ENCODE results near the gene RPL14. TPM values are rescaled to one million over a fixed set of nuclear protein-coding genes. Genes with fewer than 3 reads are reported as not detected.

The RPL14 gene
- polyA plus RNA-seq, 1 of the 3 experiments (the other 2 are of a cell fraction) = 416 TPM

- ChIA-PET CTCF (interaction anchor here (1.9 kb wide), 1 partner anchor 12 kb away, joined by 6 read pairs; the partner anchor contains the start of gene ZNF620), POLR2A (no interaction called here)
- H3K27me3 ChIP-seq (ENCODE audit: insufficient read depth) = no peaks in the 10 kb centered on the region
- no peak overlapping the region for H2AFZ ChIP-seq (ENCODE audit: low read depth)
- DNase-seq = no peak
- WGBS (ENCODE audit: low lambda C conversion rate) = 86% methylated on average over 1 of the region's 1 CpG
- no peak for TF ChIP-seq EZH2phosphoT487 (IDR thresholded peaks at IDR 0.05; ENCODE audit: borderline replicate concordance, low read depth)
- no peak for TF ChIP-seq YY1 (IDR thresholded peaks at IDR 0.05; ENCODE audit: low read depth)
- no peak for TF ChIP-seq JUND (IDR thresholded peaks at IDR 0.05)
- no peak for TF ChIP-seq RCOR1 (IDR thresholded peaks at IDR 0.05; ENCODE audit: low read length)
- no peak for TF ChIP-seq FOXJ3 (CRISPR knock-in tag; IDR thresholded peaks at IDR 0.05)
- TF ChIP-seq SIN3A (IDR thresholded peaks at IDR 0.05; ENCODE audit: borderline replicate concordance, low read depth, low read length) = no peak
- no peak for TF ChIP-seq RFX5 (IDR thresholded peaks at IDR 0.05; ENCODE audit: low read length)
- TF ChIP-seq TAF1 (IDR thresholded peaks at IDR 0.05; ENCODE audit: borderline replicate concordance, low read depth, low read length) = no peak
- no peak for TF ChIP-seq POLR2AphosphoS5 (IDR thresholded peaks at IDR 0.05; ENCODE audit: low read depth, low read length)
- no peak for TF ChIP-seq RXRA (IDR thresholded peaks at IDR 0.05; ENCODE audit: borderline replicate concordance, low read depth)
- H3K9me3 ChIP-seq = no peaks in the 10 kb centered on the region
- peaks cover 4% of the 10 kb centered on the region for H3F3A ChIP-seq (replicated peaks; ENCODE audit: insufficient read depth)
- H3K9me2 ChIP-seq = no peaks in the 10 kb centered on the region
- H3K9ac ChIP-seq = no peak overlapping the region
- no peak overlapping the region for H3K27ac ChIP-seq (ENCODE audit: low read depth in 2 of 2, low read length in 1 of 2)
- no peak overlapping the region for H3K4me2 ChIP-seq
- no peaks in the 10 kb centered on the region for H3K79me2 ChIP-seq (ENCODE audit: insufficient read depth)
- no peak overlapping the region for H3K4me3 ChIP-seq (ENCODE audit: low read depth in 2 of 2, low read length in 1 of 2)
- no peaks in the 10 kb centered on the region for H4K20me1 ChIP-seq (ENCODE audit: insufficient read depth)
- 0 out of 4 replicates have a peak, but pooled peaks cover 0 to 8% of the 10 kb centered on the region in 2 experiments for H3K4me1 ChIP-seq (ENCODE audit: control insufficient read depth in 1 of 2, insufficient read depth in 2 of 2, low read depth in 1 of 2, low read length in 1 of 2)
- peaks cover 0 to 4% of the 10 kb centered on the region in 2 experiments for H3K36me3 ChIP-seq (replicated peaks in 1 of 2; ENCODE audit: control insufficient read depth in 1 of 2, insufficient read depth in 2 of 2, low read length in 1 of 2)
These were observed 60.9 kb downstream of the RPL14 start for GRCh38 chr3:40518067-40518466.

Small RNAs within 50 kb of the gene (small RNA-seq; reads per million reads assigned to genes)
- gene RNU5B-2P = 0 reads per million in 7 experiments

Other genes starting within 250 kb of the RPL14 start
- 21.4 and 22.9 TPM in 2 replicates for gene EIF1B, start 147.6 kb upstream of the RPL14 start, polyA plus RNA-seq (2012; rRNA removed)
- 0.02 and 0.05 TPM in 2 replicates for gene ENTPD3, start 70.2 kb upstream of the RPL14 start, polyA plus RNA-seq (2012; rRNA removed)
- gene ZNF619, start 19.8 kb downstream of the RPL14 start, polyA plus RNA-seq (2012; rRNA removed) = 1.6 and 2.4 TPM in 2 replicates
- gene ZNF620, start 48.7 kb downstream of the RPL14 start, polyA plus RNA-seq (2012; rRNA removed) = 2.0 and 2.5 TPM in 2 replicates
- gene ZNF621, start 67.6 kb downstream of the RPL14 start, polyA plus RNA-seq (2012; rRNA removed) = 10.3 and 15.5 TPM in 2 replicates